Body of pancreas (tissue), 4 donors: ENCODE measurements around the gene GRK1. TPM values are rescaled to one million over a fixed set of nuclear protein-coding genes. Genes with fewer than 3 reads are reported as not detected.

Experiments used
- ATAC-seq: fragments of 150-250 bp; one replicate; pipeline ENCODE4 v1.9.1; 2016
- DNase-seq, 4 donors: peaks; one replicate each; pipeline ENCODE4 v3.0.0-alpha.2; 2019
- H3K27ac ChIP-seq, 4 donors: fragments of 200-600 bp; sonication (generic); 1 replicate in 3 of 4; 2 replicates in 1 of 4; pipeline versions ENCODE4 v1.5.1 to v1.6.1; 2016 to 2019; ENCODE audit warnings: mild to moderate bottlenecking in 1 of 4, mixed read lengths in 1 of 4, moderate library complexity in 1 of 4
- H3K27me3 ChIP-seq, 2 donors: fragments of 200-600 bp; sonication (generic); one replicate each; pipeline ENCODE4 v1.6.0; 2016; ENCODE audit warnings: mild to moderate bottlenecking in 1 of 2
- H3K36me3 ChIP-seq, 2 donors: fragments of 200-600 bp; sonication (generic); replicated peaks in 1 of 2; 2 replicates each; pipeline ENCODE4 v1.5.1; 2016; ENCODE audit warnings: low read depth in 2 of 2; ENCODE audit not compliant: insufficient read depth in 1 of 2
- H3K4me1 ChIP-seq: fragments of 200-600 bp; sonication (generic); one replicate; pipeline ENCODE4 v1.6.0; 2016
- H3K4me3 ChIP-seq, 2 donors: fragments of 200-600 bp; sonication (generic); 1 replicate in 1 of 2; 2 replicates in 1 of 2; pipeline ENCODE4 v1.5.1; 2016 to 2019
- H3K9me3 ChIP-seq, 3 donors: fragments of 200-600 bp; sonication (generic); 1 replicate in 2 of 3; 2 replicates in 1 of 3; pipeline ENCODE4 v1.5.1; 2016
- POLR2A ChIP-seq, 3 donors: fragments of 450-650 bp; IDR thresholded peaks; one replicate each; pipeline ENCODE4 v1.6.1; 2016; ENCODE audit warnings: antibody characterized with exemption in 3 of 3, mild to moderate bottlenecking in 2 of 3
- WGBS, 2 donors: methylation state at CpG; one replicate each; pipeline ENCODE4 v1.1.5; 2017; 5-methylcytosine and 5-hydroxymethylcytosine counted together
- intact Hi-C: fragments of 100-400 bp; cut with DNase I; formaldehyde crosslinking; loops from one replicate; pipeline ENCODE4 v1.15.1; 2023
- total RNA-seq, 2 donors: library from RNA; depleted of rRNA; stranded (reverse); fragments of >200 nt; gene quantifications; one replicate each; pipeline ENCODE4 v1.1.0, GENCODE V29; 2016
- TF ChIP-seq, protein P1 (sequence below), 7 experiments: fragments of 450-650 bp in 4 of 7; fragments of 200-600 bp in 3 of 7; sonication (generic) in 3 of 7; IDR thresholded peaks; one replicate each; pipeline ENCODE4 v1.5.1; 2016 to 2019; ENCODE audit warnings: antibody characterized with exemption in 7 of 7

GRK1 gene
- total RNA-seq, 2 donors from 2014 or later: not detected

DNA sequence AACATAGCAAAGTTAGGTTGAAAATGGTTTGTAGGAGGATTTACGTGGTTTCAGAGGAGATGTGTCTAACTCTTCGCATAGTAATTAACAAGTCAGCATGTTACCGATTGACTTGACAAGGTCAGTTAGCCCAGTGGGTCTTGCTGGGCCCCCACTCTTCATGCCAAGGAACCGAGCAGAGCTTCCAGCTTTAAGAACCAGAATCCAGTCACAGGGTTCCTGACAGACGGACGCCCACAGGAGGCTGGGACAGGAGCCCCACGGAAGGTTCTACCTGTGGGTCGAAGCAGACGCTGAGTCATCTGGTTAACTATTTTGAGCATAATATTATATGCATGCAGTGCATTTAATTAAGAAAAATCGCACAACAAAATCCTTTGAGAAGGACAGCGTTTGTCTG is 95.5 kb downstream of the GRK1 start:
- Histone ChIP-seq H3K27me3 (no peaks in the 10 kb centered on the region), H3K4me3 (no peak overlapping the region), H3K9me3 (no peaks in the 10 kb centered on the region), H3K36me3 (no peaks in the 10 kb centered on the region), H3K4me1 (peaks cover 20% of the 10 kb centered on the region), H3K27ac (no peak overlapping the region)
- DNase-seq (no peak), ATAC-seq (no peak)
- TF ChIP-seq, protein P1, sequence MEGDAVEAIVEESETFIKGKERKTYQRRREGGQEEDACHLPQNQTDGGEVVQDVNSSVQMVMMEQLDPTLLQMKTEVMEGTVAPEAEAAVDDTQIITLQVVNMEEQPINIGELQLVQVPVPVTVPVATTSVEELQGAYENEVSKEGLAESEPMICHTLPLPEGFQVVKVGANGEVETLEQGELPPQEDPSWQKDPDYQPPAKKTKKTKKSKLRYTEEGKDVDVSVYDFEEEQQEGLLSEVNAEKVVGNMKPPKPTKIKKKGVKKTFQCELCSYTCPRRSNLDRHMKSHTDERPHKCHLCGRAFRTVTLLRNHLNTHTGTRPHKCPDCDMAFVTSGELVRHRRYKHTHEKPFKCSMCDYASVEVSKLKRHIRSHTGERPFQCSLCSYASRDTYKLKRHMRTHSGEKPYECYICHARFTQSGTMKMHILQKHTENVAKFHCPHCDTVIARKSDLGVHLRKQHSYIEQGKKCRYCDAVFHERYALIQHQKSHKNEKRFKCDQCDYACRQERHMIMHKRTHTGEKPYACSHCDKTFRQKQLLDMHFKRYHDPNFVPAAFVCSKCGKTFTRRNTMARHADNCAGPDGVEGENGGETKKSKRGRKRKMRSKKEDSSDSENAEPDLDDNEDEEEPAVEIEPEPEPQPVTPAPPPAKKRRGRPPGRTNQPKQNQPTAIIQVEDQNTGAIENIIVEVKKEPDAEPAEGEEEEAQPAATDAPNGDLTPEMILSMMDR (IDR thresholded peaks at IDR 0.05): no peak
- no peak for TF ChIP-seq POLR2A (IDR thresholded peaks at IDR 0.05)
- WGBS, 2 donors: 67 to 69% methylated on average over 11 of the region's 11 CpGs
- intact Hi-C loops: no loop called here

- H3K27ac ChIP-seq: no peak overlapping the region
- DNase-seq: no peak
Observed at GRCh38 chr13:113763254-113763653, 96.2 kb downstream of the GRK1 start.

DNA sequence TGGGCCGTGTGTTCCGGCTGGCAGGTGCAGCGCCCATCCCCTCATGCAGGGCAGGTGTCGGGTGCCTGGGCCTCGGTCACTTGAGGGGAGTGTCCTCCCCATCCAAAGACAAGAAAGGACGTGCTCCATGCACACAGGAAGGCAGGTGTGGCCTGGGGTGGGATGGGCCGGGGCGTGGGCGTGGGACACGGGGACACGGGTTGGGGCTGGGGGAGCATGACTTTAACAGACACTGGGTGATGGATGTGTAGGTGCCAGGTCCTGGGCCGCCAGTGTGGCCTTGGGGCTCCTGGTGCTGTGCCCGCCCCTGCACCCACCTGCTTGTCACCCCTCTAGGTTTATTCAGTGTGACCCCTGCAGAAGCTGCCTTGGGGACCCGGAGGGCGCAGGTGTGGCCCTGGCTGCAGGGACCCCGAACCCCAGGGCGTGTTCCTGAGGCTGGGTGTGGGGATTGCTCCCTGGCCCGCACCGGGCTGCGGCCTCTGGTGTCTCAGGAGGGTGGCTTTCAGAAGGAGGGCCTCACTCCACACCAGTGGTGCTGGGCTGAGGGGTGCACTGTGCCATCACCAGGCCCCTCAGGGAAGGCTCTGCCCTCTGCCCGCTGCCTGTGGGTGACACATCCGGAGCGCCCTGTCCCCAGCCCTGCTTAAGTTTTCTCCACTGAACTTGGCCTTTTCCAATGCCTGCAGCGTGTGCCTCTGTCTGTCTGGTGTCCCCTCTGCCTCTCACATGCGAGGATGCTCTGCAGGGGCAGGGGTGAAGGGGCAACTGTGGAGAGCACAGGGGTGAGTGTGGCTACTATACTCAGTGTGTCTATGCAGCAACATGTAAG is 97.2 kb downstream of the GRK1 start:
- H3K27ac ChIP-seq: no peak overlapping the region
- no peak for TF ChIP-seq POLR2A (IDR thresholded peaks at IDR 0.05)
- TF ChIP-seq, protein P1 (IDR thresholded peaks at IDR 0.05): no peak
- H3K4me1 ChIP-seq: peaks cover 8% of the 10 kb centered on the region
- intact Hi-C loops: no loop called here
- WGBS, 2 donors: 77 to 93% methylated on average over 13 to 25 of the region's 25 CpGs
- no peaks in the 10 kb centered on the region for H3K9me3 ChIP-seq
- H3K27me3 ChIP-seq: no peaks in the 10 kb centered on the region
- ATAC-seq (no peak), DNase-seq (no peak)
- H3K36me3 ChIP-seq: no peaks in the 10 kb centered on the region
- H3K4me3 ChIP-seq: no peak overlapping the region

More at GRCh38 chr13:113763254-113763653, 96.2 kb downstream of the GRK1 start:
- Histone ChIP-seq H3K4me1 (peaks cover 14% of the 10 kb centered on the region), H3K9me3 (no peaks in the 10 kb centered on the region), H3K36me3 (no peaks in the 10 kb centered on the region), H3K27me3 (no peaks in the 10 kb centered on the region), H3K4me3 (no peak overlapping the region)
- WGBS, 2 donors: 74 to 80% methylated on average over 13 of the region's 13 CpGs
- ATAC-seq: no peak
- intact Hi-C loops: no loop called here
- TF ChIP-seq POLR2A (IDR thresholded peaks at IDR 0.05): no peak
- TF ChIP-seq, protein P1 (IDR thresholded peaks at IDR 0.05): no peak

DNA sequence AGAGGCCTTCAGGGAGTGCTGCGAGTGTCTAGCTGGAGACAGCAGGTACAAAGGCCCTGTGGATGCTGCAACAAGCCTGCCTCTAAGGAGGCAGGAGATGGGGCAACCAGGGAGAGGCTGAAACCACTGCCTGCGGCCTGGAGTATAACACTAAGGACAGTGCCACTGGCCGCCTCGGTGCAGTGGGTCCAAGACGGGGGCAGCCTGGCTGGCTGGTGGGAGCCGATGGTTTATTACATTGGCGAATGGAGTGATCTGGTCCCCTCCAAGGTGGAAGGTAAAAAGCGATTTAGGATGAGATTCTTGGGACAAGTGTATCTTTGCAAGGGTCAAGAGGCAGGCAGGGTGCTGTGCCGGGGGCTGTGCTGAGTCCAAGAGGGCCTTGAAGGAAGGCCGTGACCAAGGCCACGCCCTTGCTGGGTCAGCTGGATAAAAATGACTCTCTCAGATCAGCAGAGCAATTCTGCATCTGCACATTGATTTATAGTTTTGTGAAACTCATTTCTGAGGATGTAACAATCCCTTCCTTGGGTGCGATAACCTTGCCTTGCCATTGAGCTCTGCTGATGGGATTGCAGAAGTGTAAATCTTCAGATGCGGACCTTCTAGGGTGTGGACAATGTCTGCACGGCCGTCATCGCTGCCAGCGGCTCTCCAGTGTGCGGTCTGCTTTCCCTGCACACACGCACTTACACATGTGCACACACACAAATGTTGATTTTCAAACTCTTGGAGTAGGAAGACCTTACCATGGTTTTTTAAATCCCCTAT is 98.0 kb downstream of the GRK1 start:
- H3K4me3 ChIP-seq: no peak overlapping the region
- intact Hi-C loops: no loop called here
- no peak for DNase-seq
- no peak for TF ChIP-seq POLR2A (IDR thresholded peaks at IDR 0.05)
- TF ChIP-seq, protein P1 (IDR thresholded peaks at IDR 0.05): no peak
- H3K27me3 ChIP-seq: no peaks in the 10 kb centered on the region
- no peaks in the 10 kb centered on the region for H3K36me3 ChIP-seq
- WGBS, 2 donors: 86 to 91% methylated on average over 17 to 19 of the region's 19 CpGs
- H3K27ac ChIP-seq: no peak overlapping the region
- H3K4me1 ChIP-seq: peaks cover 1% of the 10 kb centered on the region
- no peaks in the 10 kb centered on the region for H3K9me3 ChIP-seq
- ATAC-seq: no peak
